PC-3 (cell line): ENCODE results near the gene PDE6A. TPM values are rescaled to one million over a fixed set of nuclear protein-coding genes. Genes with fewer than 3 reads are reported as not detected.

ENCODE experiments used
- ATAC-seq: fragments of 200-7000 bp; cut with Tn5 transposase; 2 replicates; pipeline ENCODE4 v1.9.1; 2020; ENCODE audit warnings: mild to moderate bottlenecking, moderate library complexity
- BruUV-seq: library from RNA; stranded (reverse); fragments of 400-500 nt; replicated peaks from 2 replicates; lab custom pipeline; 2021; lab: Mats Ljungman, UMichigan
- CTCF ChIA-PET: fragments of 300-600 bp; sonication (Branson Sonifier 250); formaldehyde crosslinking; loops from one replicate; lab custom pipeline; 2022; ENCODE audit warnings: antibody characterized with exemption; lab: Charles Lee
- POLR2A ChIA-PET: fragments of 300-600 bp; sonication (Branson Sonifier 250); formaldehyde crosslinking; loops from one replicate; lab custom pipeline; 2022; ENCODE audit warnings: antibody characterized with exemption; ENCODE audit not compliant: unreplicated experiment; lab: Charles Lee
- DNase-seq: peaks from one replicate; pipeline ENCODE4 v3.0.0-alpha.2; 2015
- H2AFZ ChIP-seq: fragments of 300-600 bp; sonication (generic); 2 replicates; pipeline ENCODE4 v1.6.0; 2016; ENCODE audit warnings: antibody characterized with exemption, low read length
- H3F3A ChIP-seq: fragments of 300-600 bp; sonication (generic); one replicate; pipeline ENCODE4 v1.6.0; 2017; ENCODE audit warnings: antibody characterized with exemption, low read length, control low read depth, mild to moderate bottlenecking; ENCODE audit not compliant: unreplicated experiment
- H3K27ac ChIP-seq: fragments of 300-600 bp; sonication (generic); 2 replicates; pipeline ENCODE4 v1.5.1; 2016; ENCODE audit warnings: mild to moderate bottlenecking, low read length
- H3K27me3 ChIP-seq: fragments of 300-600 bp; sonication (generic); 2 replicates; pipeline ENCODE4 v1.6.1; 2016; ENCODE audit warnings: low read length, mixed read lengths
- H3K36me3 ChIP-seq: fragments of 300-600 bp; sonication (generic); 2 replicates; pipeline ENCODE4 v1.6.1; 2016; ENCODE audit warnings: low read depth, mixed run types, low read length, mixed read lengths
- H3K4me1 ChIP-seq: fragments of 300-600 bp; sonication (generic); 2 replicates; pipeline ENCODE4 v1.5.1; 2016; ENCODE audit warnings: low read length; ENCODE audit not compliant: insufficient read depth
- H3K4me2 ChIP-seq: fragments of 300-600 bp; sonication (generic); 2 replicates; pipeline ENCODE4 v1.6.0; 2016; ENCODE audit warnings: low read length
- H3K4me3 ChIP-seq: fragments of 300-600 bp; sonication (generic); 2 replicates; pipeline ENCODE4 v1.5.1; 2016; ENCODE audit warnings: mild to moderate bottlenecking, low read length, mixed read lengths
- H3K79me2 ChIP-seq: fragments of 300-600 bp; sonication (generic); 2 replicates; pipeline ENCODE4 v1.6.1; 2017; ENCODE audit warnings: low read length, mixed read lengths
- H3K9ac ChIP-seq: fragments of 300-600 bp; sonication (generic); 2 replicates; pipeline ENCODE4 v1.6.0; 2016; ENCODE audit warnings: mild to moderate bottlenecking, low read length
- H3K9me2 ChIP-seq: fragments of 300-600 bp; sonication (generic); replicated peaks from 2 replicates; pipeline ENCODE4 v1.6.1; 2016; ENCODE audit warnings: mixed run types, low read length, mixed read lengths
- H3K9me3 ChIP-seq: fragments of 300-600 bp; sonication (generic); 2 replicates; pipeline ENCODE4 v1.6.1; 2016; ENCODE audit warnings: low read length, mixed read lengths
- H4K20me1 ChIP-seq: fragments of 300-600 bp; sonication (generic); 2 replicates; pipeline ENCODE4 v1.6.1; 2016; ENCODE audit warnings: low read length, mixed read lengths
- CTCF ChIP-seq: fragments of 300-600 bp; sonication (generic); conservative IDR thresholded peaks from 2 replicates; pipeline ENCODE4 v1.5.1; 2017; ENCODE audit warnings: antibody characterized with exemption, low read depth, mild to moderate bottlenecking, low read length
- EZH2 ChIP-seq: fragments of 300-600 bp; sonication (generic); IDR thresholded peaks from one replicate; pipeline ENCODE4 v1.6.1; 2017; ENCODE audit warnings: antibody characterized with exemption, mild to moderate bottlenecking, low read length; ENCODE audit not compliant: unreplicated experiment
- EZH2phosphoT487 ChIP-seq: fragments of 300-600 bp; sonication (generic); IDR thresholded peaks from 2 replicates; pipeline ENCODE4 v1.6.1; 2018; ENCODE audit warnings: mild to moderate bottlenecking, antibody characterized with exemption, low read length, borderline replicate concordance
- intact Hi-C: fragments of 100-400 bp; cut with micrococcal nuclease; formaldehyde crosslinking; loops from 2 replicates; pipeline ENCODE4 v1.9.0; 2023
- total RNA-seq: library from RNA; depleted of rRNA; stranded (reverse); fragments of >200 nt; gene quantifications from 2 replicates; pipeline ENCODE4 v1.2.3, GENCODE V29; 2014

The PDE6A gene
- total RNA-seq, 1 experiment from 2014 or later: not detected

GRCh38 chr5:149871471-149871870, 73.1 kb downstream of the PDE6A start:
- ATAC-seq (no peak), DNase-seq (no peak)
- Histone ChIP-seq H3K9me2 (no peaks in the 10 kb centered on the region), H3K27ac (no peak overlapping the region), H4K20me1 (no peaks in the 10 kb centered on the region), H3K79me2 (no peaks in the 10 kb centered on the region), H3K4me2 (no peak overlapping the region), H3K9me3 (no peaks in the 10 kb centered on the region), H3K9ac (no peak overlapping the region), H3K36me3 (no peaks in the 10 kb centered on the region), H3K27me3 (no peaks in the 10 kb centered on the region), H2AFZ (no peak overlapping the region), H3K4me1 (no peaks in the 10 kb centered on the region), H3K4me3 (no peak overlapping the region), H3F3A (no peaks in the 10 kb centered on the region)
- ChIA-PET CTCF (no interaction called here), POLR2A (interaction anchor here (0.6 kb wide), 1 partner anchor 829 kb away, joined by 4 read pairs; the partner anchor contains the start of gene RBM22)
- intact Hi-C loops: no loop called here
- TF ChIP-seq EZH2: no peak
- no peak for TF ChIP-seq EZH2phosphoT487
- TF ChIP-seq CTCF: no peak
- BruUV-seq: no TSS peak

GRCh38 chr5:149870697-149871096, 73.9 kb downstream of the PDE6A start:
- BruUV-seq: no TSS peak
- CTCF ChIA-PET: no interaction called here
- Histone ChIP-seq H3K9me3 (no peaks in the 10 kb centered on the region), H3K27ac (no peak overlapping the region), H3K36me3 (no peaks in the 10 kb centered on the region), H3F3A (no peaks in the 10 kb centered on the region), H3K4me3 (no peak overlapping the region), H3K27me3 (no peaks in the 10 kb centered on the region), H3K4me2 (no peak overlapping the region), H3K9ac (no peak overlapping the region), H3K79me2 (no peaks in the 10 kb centered on the region), H4K20me1 (no peaks in the 10 kb centered on the region), H2AFZ (no peak overlapping the region), H3K9me2 (no peaks in the 10 kb centered on the region), H3K4me1 (no peaks in the 10 kb centered on the region)
- ATAC-seq (no peak), DNase-seq (no peak)
- TF ChIP-seq EZH2phosphoT487: no peak
- TF ChIP-seq EZH2: no peak
- no peak for TF ChIP-seq CTCF
- intact Hi-C loops: no loop called here
- POLR2A ChIA-PET: interaction anchor here (0.6 kb wide), 1 partner anchor 66 kb away, joined by 3 read pairs; no protein-coding TSS in a partner anchor

GRCh38 chr5:149870232-149870631, 74.4 kb downstream of the PDE6A start:
- intact Hi-C loops: no loop called here
- Histone ChIP-seq H3K4me3 (no peak overlapping the region), H3K9me2 (no peaks in the 10 kb centered on the region), H3K9me3 (no peaks in the 10 kb centered on the region), H3K9ac (no peak overlapping the region), H2AFZ (no peak overlapping the region), H3K27me3 (no peaks in the 10 kb centered on the region), H3K36me3 (no peaks in the 10 kb centered on the region), H3K27ac (no peak overlapping the region), H3K79me2 (no peaks in the 10 kb centered on the region), H3K4me1 (no peaks in the 10 kb centered on the region), H3F3A (no peaks in the 10 kb centered on the region), H4K20me1 (no peaks in the 10 kb centered on the region), H3K4me2 (no peak overlapping the region)
- TF ChIP-seq EZH2phosphoT487 (no peak), CTCF (no peak), EZH2 (no peak)
- CTCF ChIA-PET: no interaction called here
- no TSS peak for BruUV-seq
- ATAC-seq (peak; percentile 85), DNase-seq (no peak)
- POLR2A ChIA-PET: interaction anchor here (0.6 kb wide), 1 partner anchor 66 kb away, joined by 3 read pairs; no protein-coding TSS in a partner anchor
